Pancreas (tissue), 10 donors: ENCODE data around the gene OR10A5. TPM values are rescaled to one million over a fixed set of nuclear protein-coding genes. Genes with fewer than 3 reads are reported as not detected.
"Not testable (repeated sequence)": the region's sequence is repeated elsewhere in the genome, so short reads cannot be mapped to it uniquely, and the experiment has no call there.

ENCODE experiments used
- ATAC-seq, 4 donors: fragments of 200-7000 bp; cut with Tn5 transposase; one replicate each; pipeline versions ENCODE4 v1.8.0 to v1.9.1; 2020; ENCODE audit warnings: mild to moderate bottlenecking in 4 of 4, moderate library complexity in 4 of 4
- DNase-seq, 6 donors: peaks; one replicate each; pipeline ENCODE4 v3.0.0-alpha.2; 2020
- FAIRE-seq: peaks from 2 replicates; lab custom pipeline; 2012; peaks lifted over from hg19 to GRCh38; lab: Jason Lieb, UNC
- H3K27ac ChIP-seq, 4 donors: fragments of 200-600 bp; sonication (generic); 1 replicate in 3 of 4; 2 replicates in 1 of 4; pipeline versions ENCODE4 v1.5.0 to v1.8.0; 2020
- H3K27me3 ChIP-seq, 4 donors: fragments of 200-600 bp; one replicate each; pipeline ENCODE4 v1.8.0; 2021
- H3K36me3 ChIP-seq, 3 donors: fragments of 200-600 bp; sonication (generic) in 1 of 3; one replicate each; pipeline versions ENCODE4 v1.5.0 to v1.8.0; 2020 to 2021
- H3K4me1 ChIP-seq, 3 donors: fragments of 200-600 bp; one replicate each; pipeline ENCODE4 v1.8.0; 2021
- H3K4me3 ChIP-seq, 4 donors: fragments of 200-600 bp; sonication (generic) in 2 of 4; one replicate each; pipeline versions ENCODE4 v1.5.0 to v1.8.0; 2020 to 2021
- H3K9me3 ChIP-seq, 4 donors: fragments of 200-600 bp; one replicate each; pipeline ENCODE4 v1.8.0; 2021
- WGBS, 2 donors: extraction: QIAGEN DNeasy Blood & Tissue Kit; methylation state at CpG; one replicate each; pipeline ENCODE4 v1.1.7; 2013; 5-methylcytosine and 5-hydroxymethylcytosine counted together
- intact Hi-C, 3 donors: fragments of 100-400 bp; cut with DNase I; formaldehyde crosslinking; loops; one replicate each; pipeline versions ENCODE4 v1.11.1 to v1.14.2; 2022
- polyA plus RNA-seq, 2 donors: library from polyadenylated mRNA; stranded (reverse); fragments of 200-250 nt; gene quantifications; one replicate each; pipeline ENCODE4 v1.2.3, GENCODE V29; 2013
- total RNA-seq, 6 donors: library from RNA; stranded (reverse); fragmentation: NEBNext Ultra II Directional in 4 of 6; extraction: Animal tissue kit (Norgen Biotek cat#: 25700) in 4 of 6; gene quantifications; one replicate each; pipeline versions ENCODE4 v1.2.1 to v1.2.4, GENCODE V29; 2021 to 2023
- TF ChIP-seq, protein P1 (sequence below), 4 donors: fragments of 200-600 bp; sonication (generic) in 3 of 4; IDR thresholded peaks; one replicate each; pipeline versions ENCODE4 v1.5.0 to v1.8.0; 2021; ENCODE audit warnings: antibody characterized with exemption in 4 of 4
- donor health status: healthy with polysubstance abuse.
- donor health status: DM: no; HTN: no; CAD: no; lungs with moderate emphysema.
- donor health status: DM: no; HTN: no; CAD: no.
- donor health status: control.
- donor health status: control.
- donor health status: Bipolar disorder and iron deficiency.
- donor health status: DM: yes; HTN: yes; CAD: no.
- donor health status: DM: no; HTN: no; CAD: no.
- donor health status: DM: no; HTN: no; CAD: no.
- donor health status: DM: yes; HTN: yes; CAD: no.

The OR10A5 gene
- total and polyA plus RNA-seq, 8 donors = not detected

DNA sequence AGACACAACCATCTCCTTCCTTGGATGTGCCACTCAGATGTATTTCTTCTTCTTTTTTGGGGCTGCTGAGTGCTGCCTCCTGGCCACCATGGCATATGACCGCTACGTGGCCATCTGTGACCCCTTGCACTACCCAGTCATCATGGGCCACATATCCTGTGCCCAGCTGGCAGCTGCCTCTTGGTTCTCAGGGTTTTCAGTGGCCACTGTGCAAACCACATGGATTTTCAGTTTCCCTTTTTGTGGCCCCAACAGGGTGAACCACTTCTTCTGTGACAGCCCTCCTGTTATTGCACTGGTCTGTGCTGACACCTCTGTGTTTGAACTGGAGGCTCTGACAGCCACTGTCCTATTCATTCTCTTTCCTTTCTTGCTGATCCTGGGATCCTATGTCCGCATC, 31.4 kb downstream of the OR10A5 start:
- ATAC-seq = no peak
- Histone ChIP-seq H3K4me3 (no peak overlapping the region), H3K36me3 (no peaks in the 10 kb centered on the region), H3K9me3 (no peaks in the 10 kb centered on the region), H3K4me1 (no peaks in the 10 kb centered on the region), H3K27ac (no peak overlapping the region), H3K27me3 (no peaks in the 10 kb centered on the region)
- DNase-seq = no peak
- WGBS, 2 donors = 67 to 89% methylated on average over 3 of the region's 3 CpGs
- no peak for FAIRE-seq
- TF ChIP-seq, protein P1, sequence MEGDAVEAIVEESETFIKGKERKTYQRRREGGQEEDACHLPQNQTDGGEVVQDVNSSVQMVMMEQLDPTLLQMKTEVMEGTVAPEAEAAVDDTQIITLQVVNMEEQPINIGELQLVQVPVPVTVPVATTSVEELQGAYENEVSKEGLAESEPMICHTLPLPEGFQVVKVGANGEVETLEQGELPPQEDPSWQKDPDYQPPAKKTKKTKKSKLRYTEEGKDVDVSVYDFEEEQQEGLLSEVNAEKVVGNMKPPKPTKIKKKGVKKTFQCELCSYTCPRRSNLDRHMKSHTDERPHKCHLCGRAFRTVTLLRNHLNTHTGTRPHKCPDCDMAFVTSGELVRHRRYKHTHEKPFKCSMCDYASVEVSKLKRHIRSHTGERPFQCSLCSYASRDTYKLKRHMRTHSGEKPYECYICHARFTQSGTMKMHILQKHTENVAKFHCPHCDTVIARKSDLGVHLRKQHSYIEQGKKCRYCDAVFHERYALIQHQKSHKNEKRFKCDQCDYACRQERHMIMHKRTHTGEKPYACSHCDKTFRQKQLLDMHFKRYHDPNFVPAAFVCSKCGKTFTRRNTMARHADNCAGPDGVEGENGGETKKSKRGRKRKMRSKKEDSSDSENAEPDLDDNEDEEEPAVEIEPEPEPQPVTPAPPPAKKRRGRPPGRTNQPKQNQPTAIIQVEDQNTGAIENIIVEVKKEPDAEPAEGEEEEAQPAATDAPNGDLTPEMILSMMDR (IDR thresholded peaks at IDR 0.05) = no peak
- intact Hi-C loops = no loop called here

GRCh38 chr11:6882751-6883150, 37.3 kb downstream of the OR10A5 start:
- Histone ChIP-seq H3K4me3 (no peak overlapping the region), H3K27ac (no peak overlapping the region), H3K27me3 (no peaks in the 10 kb centered on the region), H3K9me3 (no peaks in the 10 kb centered on the region), H3K4me1 (no peaks in the 10 kb centered on the region), H3K36me3 (no peaks in the 10 kb centered on the region)
- intact Hi-C loops = no loop called here
- DNase-seq = no peak
- no peak for FAIRE-seq
- TF ChIP-seq, protein P1 (IDR thresholded peaks at IDR 0.05) = no peak
- ATAC-seq = no peak

- intact Hi-C loops, H3K4me3 ChIP-seq, H3K4me1 ChIP-seq, H3K27ac ChIP-seq, ATAC-seq, DNase-seq, H3K36me3 ChIP-seq, FAIRE-seq, H3K9me3 ChIP-seq, H3K27me3 ChIP-seq: not testable (repeated sequence)
- 84 to 86% methylated on average over 5 of the region's 5 CpGs for WGBS, 2 donors
Measured at GRCh38 chr11:6887711-6888110, 42.2 kb downstream of the OR10A5 start.

GRCh38 chr11:6888830-6889229, 43.3 kb downstream of the OR10A5 start:
- Histone ChIP-seq H3K4me3 (no peak overlapping the region), H3K4me1 (no peaks in the 10 kb centered on the region), H3K9me3 (peaks cover 0 to 2% (median 0%) of the 10 kb centered on the region in 4 donors), H3K27ac (no peak overlapping the region), H3K36me3 (no peaks in the 10 kb centered on the region), H3K27me3 (no peaks in the 10 kb centered on the region)
- FAIRE-seq (no peak), ATAC-seq (no peak), DNase-seq (no peak)
- WGBS, 2 donors = 71 to 85% methylated on average over 4 of the region's 4 CpGs
- intact Hi-C loops = no loop called here
- TF ChIP-seq, protein P1 (IDR thresholded peaks at IDR 0.05) = no peak

- no peak for DNase-seq
- no peak for ATAC-seq
- FAIRE-seq = no peak
- WGBS, 2 donors = 72 to 91% methylated on average over 1 of the region's 1 CpG
- intact Hi-C loops = no loop called here
- Histone ChIP-seq H3K4me3 (no peak overlapping the region), H3K27me3 (no peaks in the 10 kb centered on the region), H3K27ac (no peak overlapping the region), H3K4me1 (no peaks in the 10 kb centered on the region), H3K9me3 (peaks cover 0 to 2% (median 0%) of the 10 kb centered on the region in 4 donors), H3K36me3 (no peaks in the 10 kb centered on the region)
- TF ChIP-seq, protein P1 (IDR thresholded peaks at IDR 0.05) = no peak
Measured at GRCh38 chr11:6889835-6890234, 44.4 kb downstream of the OR10A5 start.
